Parathyroid adenoma (tissue), 2 donors: ENCODE measurements around the gene CLDND1.
"Not testable (repeated sequence)": the region's sequence is repeated elsewhere in the genome, so short reads cannot be mapped to it uniquely, and the experiment has no call there.

Experiments
- H2AFZ ChIP-seq: fragments of 300-600 bp; sonication (generic); one replicate; pipeline ENCODE4 v1.7.0; 2017; ENCODE audit warnings: antibody characterized with exemption, mild to moderate bottlenecking
- H3K27ac ChIP-seq: fragments of 300-600 bp; sonication (generic); one replicate; pipeline ENCODE4 v1.7.0; 2017
- H3K27me3 ChIP-seq: fragments of 300-600 bp; sonication (generic); one replicate; pipeline ENCODE4 v1.7.0; 2017; ENCODE audit warnings: low read length; ENCODE audit not compliant: control insufficient read depth, insufficient read depth
- H3K36me3 ChIP-seq: fragments of 300-600 bp; sonication (generic); one replicate; pipeline ENCODE4 v1.7.0; 2017; ENCODE audit warnings: low read length; ENCODE audit not compliant: control insufficient read depth, insufficient read depth
- H3K4me1 ChIP-seq: fragments of 300-600 bp; sonication (generic); one replicate; pipeline ENCODE4 v1.7.0; 2017; ENCODE audit warnings: control low read depth
- H3K4me2 ChIP-seq: fragments of 300-600 bp; sonication (generic); one replicate; pipeline ENCODE4 v1.7.0; 2017; ENCODE audit warnings: low read length
- H3K4me3 ChIP-seq: fragments of 300-600 bp; sonication (generic); one replicate; pipeline ENCODE4 v1.7.0; 2017; ENCODE audit warnings: low read depth, low read length
- H3K79me2 ChIP-seq: fragments of 300-600 bp; sonication (generic); one replicate; pipeline ENCODE4 v1.7.0; 2017; ENCODE audit warnings: control low read depth
- H3K9ac ChIP-seq: fragments of 300-600 bp; sonication (generic); one replicate; pipeline ENCODE4 v1.7.0; 2017; ENCODE audit warnings: mild to moderate bottlenecking
- H3K9me3 ChIP-seq: fragments of 300-600 bp; sonication (generic); one replicate; pipeline ENCODE4 v1.7.0; 2017; ENCODE audit warnings: low read length; ENCODE audit not compliant: control insufficient read depth
- TF ChIP-seq, protein P1 (sequence below): fragments of 300-600 bp; sonication (generic); IDR thresholded peaks from one replicate; pipeline ENCODE4 v1.7.0; 2017; ENCODE audit warnings: antibody characterized with exemption, mild to moderate bottlenecking
- donor health status: primary hyperparathyroidism.

Gene CLDND1

DNA sequence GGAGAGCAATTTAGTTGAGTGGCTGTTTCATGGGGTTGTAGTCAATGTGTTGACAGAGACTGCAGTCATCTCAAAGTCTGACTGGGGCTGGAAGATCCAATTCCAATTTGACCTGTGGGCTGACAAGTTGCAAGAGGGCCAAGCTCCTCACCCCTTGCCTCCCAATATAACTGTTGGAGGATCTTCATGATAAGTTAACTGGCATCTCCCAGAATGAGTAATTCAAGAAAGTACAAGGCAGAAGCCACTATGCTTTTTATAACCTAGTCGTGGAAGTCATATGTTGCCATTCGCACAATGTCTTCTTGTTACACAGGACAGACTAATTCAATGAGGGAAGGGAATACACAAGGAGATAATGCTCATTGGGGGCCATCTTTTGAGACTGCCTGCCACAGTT is 38.2 kb upstream of the CLDND1 start:
- Histone ChIP-seq H3K4me1 (no peaks in the 10 kb centered on the region), H3K4me3 (no peak overlapping the region), H2AFZ (no peak overlapping the region), H3K79me2 (no peaks in the 10 kb centered on the region), H3K27me3 (no peaks in the 10 kb centered on the region), H3K9ac (no peak overlapping the region), H3K36me3 (no peaks in the 10 kb centered on the region), H3K9me3 (no peaks in the 10 kb centered on the region), H3K4me2 (no peak overlapping the region), H3K27ac (no peak overlapping the region)
- TF ChIP-seq, protein P1, sequence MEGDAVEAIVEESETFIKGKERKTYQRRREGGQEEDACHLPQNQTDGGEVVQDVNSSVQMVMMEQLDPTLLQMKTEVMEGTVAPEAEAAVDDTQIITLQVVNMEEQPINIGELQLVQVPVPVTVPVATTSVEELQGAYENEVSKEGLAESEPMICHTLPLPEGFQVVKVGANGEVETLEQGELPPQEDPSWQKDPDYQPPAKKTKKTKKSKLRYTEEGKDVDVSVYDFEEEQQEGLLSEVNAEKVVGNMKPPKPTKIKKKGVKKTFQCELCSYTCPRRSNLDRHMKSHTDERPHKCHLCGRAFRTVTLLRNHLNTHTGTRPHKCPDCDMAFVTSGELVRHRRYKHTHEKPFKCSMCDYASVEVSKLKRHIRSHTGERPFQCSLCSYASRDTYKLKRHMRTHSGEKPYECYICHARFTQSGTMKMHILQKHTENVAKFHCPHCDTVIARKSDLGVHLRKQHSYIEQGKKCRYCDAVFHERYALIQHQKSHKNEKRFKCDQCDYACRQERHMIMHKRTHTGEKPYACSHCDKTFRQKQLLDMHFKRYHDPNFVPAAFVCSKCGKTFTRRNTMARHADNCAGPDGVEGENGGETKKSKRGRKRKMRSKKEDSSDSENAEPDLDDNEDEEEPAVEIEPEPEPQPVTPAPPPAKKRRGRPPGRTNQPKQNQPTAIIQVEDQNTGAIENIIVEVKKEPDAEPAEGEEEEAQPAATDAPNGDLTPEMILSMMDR: no peak

DNA sequence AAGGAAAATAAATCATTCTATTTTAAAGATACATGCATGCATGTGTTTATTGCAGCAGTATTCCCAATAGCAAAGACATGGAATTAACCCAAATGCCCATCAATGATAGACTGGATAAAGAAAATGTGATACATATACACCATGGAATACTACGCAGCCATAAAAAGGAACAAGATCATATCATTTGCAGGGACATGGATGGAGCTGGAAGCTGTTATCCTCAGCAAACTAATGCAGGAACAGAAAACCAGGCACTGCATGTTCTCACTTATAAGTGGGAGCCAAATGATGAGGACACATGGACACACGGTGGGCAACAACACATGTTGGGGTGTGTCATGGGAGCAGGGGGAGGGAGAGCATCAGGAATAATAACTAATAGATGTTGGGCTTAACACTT is 37.1 kb upstream of the CLDND1 start:
- not testable (repeated sequence) for H3K4me1 ChIP-seq, H3K36me3 ChIP-seq, H3K9me3 ChIP-seq, H3K9ac ChIP-seq, H3K27me3 ChIP-seq, H3K4me2 ChIP-seq, H3K27ac ChIP-seq, H3K79me2 ChIP-seq, H2AFZ ChIP-seq, H3K4me3 ChIP-seq

DNA sequence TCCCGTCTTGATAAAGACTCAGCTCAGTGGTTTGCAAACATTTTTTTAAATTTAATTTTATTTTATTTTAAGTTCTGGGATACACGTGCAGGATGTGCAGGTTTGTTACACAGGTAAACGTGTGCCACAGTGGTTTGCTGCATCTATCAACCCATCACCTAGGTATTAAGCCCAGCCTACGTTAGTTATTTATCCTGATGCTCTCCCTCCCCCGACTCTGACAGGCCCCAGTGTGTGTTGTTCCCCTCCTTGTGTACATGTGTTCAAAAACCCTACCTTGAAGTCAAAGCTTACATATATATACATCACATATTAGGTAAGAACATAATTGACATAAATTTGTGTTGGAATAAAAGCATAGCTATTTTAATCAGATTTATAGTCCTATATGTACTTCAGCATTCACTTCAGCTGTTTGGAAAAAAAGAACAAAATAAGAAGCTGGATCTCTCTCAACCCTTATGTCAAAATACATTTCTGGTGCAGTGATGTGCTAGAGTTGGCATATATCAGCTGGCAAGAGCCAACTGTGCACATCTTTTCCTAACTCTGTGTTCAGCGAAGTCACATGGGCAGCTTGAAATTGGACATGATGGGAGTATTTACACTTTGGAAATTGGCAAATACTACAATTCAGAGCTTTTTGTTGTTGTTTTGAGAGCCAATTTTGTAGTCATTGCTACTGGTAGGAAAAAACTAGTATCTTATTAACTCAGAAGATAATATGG is 35.6 kb upstream of the CLDND1 start:
- Histone ChIP-seq H3K9me3 (no peaks in the 10 kb centered on the region), H2AFZ (no peak overlapping the region), H3K79me2 (no peaks in the 10 kb centered on the region), H3K4me1 (no peaks in the 10 kb centered on the region), H3K27me3 (no peaks in the 10 kb centered on the region), H3K4me2 (no peak overlapping the region), H3K36me3 (no peaks in the 10 kb centered on the region), H3K27ac (no peak overlapping the region), H3K4me3 (no peak overlapping the region), H3K9ac (no peak overlapping the region)
- TF ChIP-seq, protein P1: no peak

DNA sequence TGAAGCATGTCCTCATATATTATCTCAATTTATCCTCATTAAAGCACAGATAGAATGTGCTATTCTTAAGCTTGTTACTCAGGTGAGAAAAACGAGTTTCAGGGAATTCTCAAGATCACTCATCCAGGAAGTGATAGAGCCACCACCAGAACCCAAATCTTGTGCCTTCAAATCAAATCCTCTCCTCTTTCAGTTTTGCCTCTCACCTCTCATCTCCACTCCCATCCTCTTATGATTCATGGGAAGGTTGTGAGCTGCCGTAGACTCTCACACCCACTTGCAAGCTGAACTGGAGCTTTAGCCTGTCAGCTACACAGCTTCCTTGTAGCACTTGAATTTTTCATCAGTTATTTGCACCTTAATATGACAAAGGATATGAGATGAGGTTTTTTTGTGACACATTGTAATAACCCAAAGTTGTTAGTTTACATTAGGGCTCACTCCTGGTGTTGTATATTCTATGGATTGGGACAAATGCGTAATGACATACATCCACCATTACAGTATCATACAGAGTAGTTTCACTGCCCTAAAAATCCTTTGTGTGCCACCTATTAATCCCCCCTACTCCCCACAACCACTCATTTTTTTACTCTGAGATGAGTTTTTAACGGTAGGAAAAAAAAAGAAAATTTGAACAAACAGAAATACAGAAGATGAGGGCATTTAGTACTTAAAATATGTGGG is 34.8 kb upstream of the CLDND1 start:
- TF ChIP-seq, protein P1: no peak
- Histone ChIP-seq H3K4me3 (no peak overlapping the region), H3K27ac (no peak overlapping the region), H3K4me1 (no peaks in the 10 kb centered on the region), H3K79me2 (no peaks in the 10 kb centered on the region), H3K9me3 (no peaks in the 10 kb centered on the region), H2AFZ (no peak overlapping the region), H3K9ac (no peak overlapping the region), H3K36me3 (no peaks in the 10 kb centered on the region), H3K4me2 (no peak overlapping the region), H3K27me3 (no peaks in the 10 kb centered on the region)

DNA sequence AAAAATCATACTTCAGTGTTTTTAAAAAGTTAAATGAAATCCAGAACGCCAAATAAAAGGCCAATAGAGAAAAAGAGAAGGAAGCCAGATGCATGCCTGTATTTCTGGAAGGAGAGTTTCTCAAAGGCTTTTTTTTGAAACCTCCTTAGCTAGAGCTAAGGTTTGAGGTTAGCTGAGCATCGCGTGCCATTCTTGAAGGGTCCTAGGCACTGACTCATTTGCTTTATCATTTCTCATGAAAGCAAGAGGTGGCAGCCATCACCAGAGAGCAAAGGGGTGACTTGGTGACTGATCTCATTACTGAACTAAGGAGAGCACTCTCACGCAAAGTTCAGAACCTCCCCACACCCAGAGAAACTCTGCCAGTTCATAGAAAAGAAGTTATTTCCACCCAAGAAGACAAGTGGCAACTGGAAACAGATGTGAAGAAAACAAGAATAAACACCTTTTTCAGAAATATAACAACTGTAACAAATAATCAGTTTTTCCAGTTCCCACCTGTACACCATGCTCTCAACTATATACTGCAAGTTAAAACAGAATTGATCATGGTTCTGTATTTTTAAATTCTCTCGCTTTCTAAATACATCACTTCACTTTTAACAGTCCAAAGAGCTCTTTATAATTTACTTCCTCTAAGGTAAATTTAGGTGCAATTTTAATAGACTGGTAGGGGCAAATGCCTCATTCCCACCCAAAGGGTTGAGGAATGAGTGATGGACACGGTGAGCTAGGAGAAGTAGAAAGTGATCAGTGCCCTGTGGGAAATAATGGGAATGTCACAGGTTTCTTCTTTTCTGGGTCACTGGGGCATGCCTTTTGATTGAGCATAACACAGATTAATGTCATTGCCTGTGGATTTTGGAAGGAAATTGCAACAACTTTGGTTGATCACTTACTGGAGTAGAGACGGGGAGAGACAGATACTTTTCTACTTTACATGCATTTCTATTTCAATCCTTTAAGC is 33.7 kb upstream of the CLDND1 start:
- no peak overlapping the region for H3K9ac ChIP-seq
- no peaks in the 10 kb centered on the region for H3K9me3 ChIP-seq
- H3K4me2 ChIP-seq: no peak overlapping the region
- no peaks in the 10 kb centered on the region for H3K36me3 ChIP-seq
- no peak overlapping the region for H3K27ac ChIP-seq
- H3K4me3 ChIP-seq: no peak overlapping the region
- H3K4me1 ChIP-seq: no peaks in the 10 kb centered on the region
- no peaks in the 10 kb centered on the region for H3K27me3 ChIP-seq
- H2AFZ ChIP-seq: no peak overlapping the region
- no peaks in the 10 kb centered on the region for H3K79me2 ChIP-seq
- TF ChIP-seq, protein P1: no peak
